CD14-positive monocyte (primary cell): ENCODE results near the gene CD300A. TPM values are rescaled to one million over a fixed set of nuclear protein-coding genes. Genes with fewer than 3 reads are reported as not detected.

Experiments used
- DNase-seq, 3 donors: peaks; one replicate each; pipeline ENCODE4 v3.0.0-alpha.2; 2011 to 2022
- H2AFZ ChIP-seq: 2 replicates; pipeline ENCODE4 v1.6.0; 2012; ENCODE audit warnings: mild to moderate bottlenecking, low read depth, low read length, inconsistent platforms; ENCODE audit not compliant: insufficient read depth, poor library complexity, severe bottlenecking
- H3K27ac ChIP-seq, 2 donors: 1 replicate in 1 of 2; 2 replicates in 1 of 2; pipeline ENCODE4 v1.5.1; 2012 to 2013; ENCODE audit warnings: low read length in 2 of 2, control low read depth in 1 of 2, inconsistent platforms in 1 of 2, low read depth in 1 of 2, mild to moderate bottlenecking in 1 of 2
- H3K27me3 ChIP-seq, 2 donors: one replicate each; pipeline versions ENCODE4 v1.6.0 to v1.6.1; 2011 to 2013; ENCODE audit warnings: low read length in 2 of 2; ENCODE audit not compliant: control insufficient read depth in 2 of 2, insufficient read depth in 2 of 2
- H3K36me3 ChIP-seq, 2 donors: replicated peaks in 1 of 2; 1 replicate in 1 of 2; 2 replicates in 1 of 2; pipeline versions ENCODE4 v1.5.1 to v1.6.1; 2012 to 2013; ENCODE audit warnings: low read length in 2 of 2, control low read depth in 1 of 2, inconsistent platforms in 1 of 2, mild to moderate bottlenecking in 1 of 2; ENCODE audit not compliant: insufficient read depth in 2 of 2, control insufficient read depth in 1 of 2
- H3K4me1 ChIP-seq, 2 donors: 1 replicate in 1 of 2; 2 replicates in 1 of 2; pipeline versions ENCODE4 v1.5.1 to v1.6.1; 2012 to 2013; ENCODE audit warnings: low read length in 2 of 2, control low read depth in 1 of 2, inconsistent platforms in 1 of 2, mild to moderate bottlenecking in 1 of 2, moderate library complexity in 1 of 2; ENCODE audit not compliant: insufficient read depth in 2 of 2, control insufficient read depth in 1 of 2
- H3K4me2 ChIP-seq: replicated peaks from 2 replicates; pipeline ENCODE3; 2012; ENCODE audit warnings: low read length, moderate library complexity, mild to moderate bottlenecking; ENCODE audit not compliant: poor library complexity, severe bottlenecking; ENCODE audit errors: extremely low read depth
- H3K4me3 ChIP-seq, 3 experiments: fragments of 200-600 bp in 1 of 3; sonication (generic) in 1 of 3; replicated peaks in 1 of 3; 1 replicate in 2 of 3; 2 replicates in 1 of 3; pipeline ENCODE4 v1.5.1; 2011 to 2013; ENCODE audit warnings: low read length in 3 of 3, mild to moderate bottlenecking in 3 of 3, control low read depth in 2 of 3, low read depth in 2 of 3, inconsistent platforms in 1 of 3, moderate library complexity in 1 of 3
- H3K79me2 ChIP-seq: 2 replicates; pipeline ENCODE4 v1.6.0; 2012; ENCODE audit warnings: mild to moderate bottlenecking, control low read depth, inconsistent platforms, low read length, moderate library complexity; ENCODE audit not compliant: insufficient read depth
- H3K9ac ChIP-seq: 2 replicates; pipeline ENCODE4 v1.6.0; 2017; ENCODE audit warnings: low read length, mild to moderate bottlenecking; ENCODE audit not compliant: insufficient read depth, poor library complexity, severe bottlenecking
- H3K9me3 ChIP-seq, 2 donors: replicated peaks in 1 of 2; 1 replicate in 1 of 2; 2 replicates in 1 of 2; pipeline versions ENCODE4 v1.5.1 to v1.6.1; 2012 to 2013; ENCODE audit warnings: low read length in 2 of 2, control low read depth in 1 of 2; ENCODE audit not compliant: control insufficient read depth in 1 of 2, insufficient read depth in 1 of 2
- H4K20me1 ChIP-seq: 2 replicates; pipeline ENCODE4 v1.6.0; 2012; ENCODE audit warnings: mild to moderate bottlenecking, low read length, control low read depth, moderate library complexity; ENCODE audit not compliant: insufficient read depth
- H3K27ac Mint-ChIP-seq, 7 donors: one replicate each; pipeline ENCODE4 v1.8.0; 2020; ENCODE audit warnings: mild to moderate bottlenecking in 7 of 7, mixed read lengths in 7 of 7, moderate library complexity in 6 of 7, inconsistent platforms in 2 of 7
- H3K27me3 Mint-ChIP-seq, 3 donors: one replicate each; pipeline ENCODE4 v1.8.0; 2021 to 2022; ENCODE audit warnings: low read depth in 3 of 3, mild to moderate bottlenecking in 3 of 3, mixed read lengths in 3 of 3, moderate library complexity in 3 of 3, inconsistent platforms in 1 of 3
- H3K36me3 Mint-ChIP-seq, 2 donors: one replicate each; pipeline ENCODE4 v1.8.0; 2020; ENCODE audit warnings: mixed read lengths in 2 of 2, inconsistent platforms in 1 of 2, mild to moderate bottlenecking in 1 of 2
- H3K4me1 Mint-ChIP-seq: one replicate; pipeline ENCODE4 v1.8.0; 2020; ENCODE audit warnings: mild to moderate bottlenecking, mixed read lengths
- H3K4me3 Mint-ChIP-seq, 2 donors: one replicate each; pipeline ENCODE4 v1.8.0; 2020; ENCODE audit warnings: mild to moderate bottlenecking in 2 of 2, mixed read lengths in 2 of 2, moderate library complexity in 1 of 2
- H3K9me3 Mint-ChIP-seq, 7 donors: one replicate each; pipeline ENCODE4 v1.8.0; 2020 to 2022; ENCODE audit warnings: mixed read lengths in 7 of 7, mild to moderate bottlenecking in 6 of 7, moderate library complexity in 6 of 7, inconsistent platforms in 2 of 7
- WGBS: methylation state at CpG from one replicate; pipeline ENCODE4 v1.1.5; 2013; ENCODE audit warnings: missing lambda C conversion rate; ENCODE audit not compliant: insufficient coverage; 5-methylcytosine and 5-hydroxymethylcytosine counted together
- intact Hi-C, 2 donors: fragments of 100-400 bp; cut with micrococcal nuclease; formaldehyde crosslinking; loops; one replicate each; pipeline versions ENCODE4 v1.15.0 to v1.15.1; 2023
- polyA plus RNA-seq, 3 donors: library from polyadenylated mRNA; depleted of rRNA in 1 of 3; unstranded in 2 of 3; stranded (reverse) in 1 of 3; fragments of 300-500 nt in 2 of 3; fragments of >200 nt in 1 of 3; fragmentation: Illumina TruSeq in 2 of 3; gene quantifications; 1 replicate in 2 of 3; 2 replicates in 1 of 3; pipeline ENCODE4 v1.2.3, GENCODE V29; 2012 to 2021
- TF ChIP-seq, protein P1 (sequence below): fragments of 200-600 bp; IDR thresholded peaks from one replicate; pipeline ENCODE4 v1.8.0; 2022; ENCODE audit warnings: antibody characterized with exemption, mild to moderate bottlenecking

The CD300A gene
- polyA plus RNA-seq, 3 donors = 173 to 222 (median 212) TPM

DNA sequence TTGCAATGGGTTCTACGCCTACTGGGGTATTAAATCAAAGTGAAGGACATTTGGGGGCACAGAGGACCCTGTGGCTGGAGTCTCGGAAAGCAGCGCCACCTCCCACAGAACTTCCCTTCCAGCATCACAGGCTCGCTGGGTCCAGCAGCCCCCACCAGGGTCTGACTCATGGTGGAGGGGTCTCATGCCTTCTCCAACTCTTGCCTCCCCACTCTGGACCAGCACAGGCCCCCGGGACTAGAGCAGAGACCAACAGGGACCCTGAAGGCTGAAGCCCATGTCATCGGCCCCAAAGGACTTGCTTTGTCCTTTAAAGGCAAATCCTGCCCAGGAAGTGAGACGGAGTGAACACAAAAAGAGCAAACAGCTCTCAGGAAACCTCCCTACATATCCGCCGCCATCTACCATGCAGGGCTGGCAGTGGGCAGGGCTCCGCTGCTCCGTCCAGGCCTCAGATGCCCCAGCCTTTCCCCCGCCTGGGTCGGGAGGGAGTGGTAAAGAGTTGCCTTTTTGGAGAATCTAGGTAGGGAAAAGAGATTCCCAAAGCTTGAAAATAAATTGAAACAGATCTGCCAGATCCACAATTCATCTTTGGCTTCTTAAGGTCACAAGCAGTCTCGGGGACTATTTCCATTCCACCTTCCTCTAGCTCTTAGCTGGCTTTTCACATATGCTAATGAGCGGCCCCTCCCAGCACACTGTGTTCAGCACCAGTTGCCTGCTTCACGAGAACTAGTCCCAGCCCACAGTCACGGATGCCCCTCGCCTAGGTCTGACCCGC, 36.6 kb upstream of the CD300A start:
- Histone ChIP-seq H3K4me1 (peaks cover 21 to 22% of the 10 kb centered on the region in 2 donors), H3K36me3 (no peaks in the 10 kb centered on the region), H3K9me3 (peaks cover 0 to 16% of the 10 kb centered on the region in 2 donors), H3K27ac (no peak overlapping the region), H2AFZ (peak overlapping the region; percentile 59), H4K20me1 (no peaks in the 10 kb centered on the region), H3K9ac (no peak overlapping the region), H3K4me2 (peak overlapping the region; percentile 79), H3K79me2 (no peaks in the 10 kb centered on the region), H3K27me3 (peaks cover 34 to 64% of the 10 kb centered on the region in 2 donors), H3K4me3 (peak overlapping the region in 1 of 3 experiments; percentile 70)
- intact Hi-C loops = no loop called here
- Mint-ChIP-seq H3K27ac (peak overlapping the region in 2 of 7 donors; percentile 23 to 26), H3K36me3 (peaks cover 5 to 8% of the 10 kb centered on the region in 2 donors), H3K4me3 (peak overlapping the region in 1 of 2 donors; percentile 91), H3K4me1 (peaks cover 18% of the 10 kb centered on the region), H3K27me3 (peaks cover 70 to 84% (median 74%) of the 10 kb centered on the region in 3 donors), H3K9me3 (peaks cover 0 to 23% (median 13%) of the 10 kb centered on the region in 7 donors)
- peak in 2 of 3 donors; percentile 16 to 48 for DNase-seq
- TF ChIP-seq, protein P1, sequence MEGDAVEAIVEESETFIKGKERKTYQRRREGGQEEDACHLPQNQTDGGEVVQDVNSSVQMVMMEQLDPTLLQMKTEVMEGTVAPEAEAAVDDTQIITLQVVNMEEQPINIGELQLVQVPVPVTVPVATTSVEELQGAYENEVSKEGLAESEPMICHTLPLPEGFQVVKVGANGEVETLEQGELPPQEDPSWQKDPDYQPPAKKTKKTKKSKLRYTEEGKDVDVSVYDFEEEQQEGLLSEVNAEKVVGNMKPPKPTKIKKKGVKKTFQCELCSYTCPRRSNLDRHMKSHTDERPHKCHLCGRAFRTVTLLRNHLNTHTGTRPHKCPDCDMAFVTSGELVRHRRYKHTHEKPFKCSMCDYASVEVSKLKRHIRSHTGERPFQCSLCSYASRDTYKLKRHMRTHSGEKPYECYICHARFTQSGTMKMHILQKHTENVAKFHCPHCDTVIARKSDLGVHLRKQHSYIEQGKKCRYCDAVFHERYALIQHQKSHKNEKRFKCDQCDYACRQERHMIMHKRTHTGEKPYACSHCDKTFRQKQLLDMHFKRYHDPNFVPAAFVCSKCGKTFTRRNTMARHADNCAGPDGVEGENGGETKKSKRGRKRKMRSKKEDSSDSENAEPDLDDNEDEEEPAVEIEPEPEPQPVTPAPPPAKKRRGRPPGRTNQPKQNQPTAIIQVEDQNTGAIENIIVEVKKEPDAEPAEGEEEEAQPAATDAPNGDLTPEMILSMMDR = no peak
- 54% methylated on average over 9 of the region's 19 CpGs for WGBS

DNA sequence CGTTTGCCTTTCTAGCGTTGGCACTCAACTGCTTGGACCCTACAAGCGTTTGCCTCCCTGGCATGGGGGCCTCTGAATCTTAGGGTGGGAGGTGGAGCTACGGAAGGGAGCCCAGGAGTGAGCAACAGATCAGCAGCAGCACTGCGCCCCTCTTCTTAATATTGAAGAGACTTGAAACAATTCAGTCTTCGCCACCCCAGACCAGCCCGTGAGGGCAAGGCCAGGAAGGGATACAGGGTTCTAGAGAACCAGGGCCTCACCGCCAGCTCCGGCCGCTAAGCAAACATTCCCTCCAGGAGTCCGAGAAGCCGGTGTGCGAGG, 36.1 kb upstream of the CD300A start:
- H3K4me2 ChIP-seq = peak overlapping the region; percentile 79
- no peaks in the 10 kb centered on the region for H4K20me1 ChIP-seq
- intact Hi-C loops = no loop called here
- H3K9me3 ChIP-seq = peaks cover 0 to 16% of the 10 kb centered on the region in 2 donors
- Mint-ChIP-seq H3K27me3 (peaks cover 73 to 86% (median 73%) of the 10 kb centered on the region in 3 donors), H3K9me3 (peaks cover 0 to 23% (median 13%) of the 10 kb centered on the region in 7 donors), H3K4me3 (peak overlapping the region; percentile 62 to 91), H3K36me3 (peaks cover 5 to 8% of the 10 kb centered on the region in 2 donors), H3K4me1 (peaks cover 18% of the 10 kb centered on the region), H3K27ac (peak overlapping the region in 2 of 7 donors; percentile 23 to 26)
- no peaks in the 10 kb centered on the region for H3K36me3 ChIP-seq
- TF ChIP-seq, protein P1 = no peak
- DNase-seq = no peak
- no peaks in the 10 kb centered on the region for H3K79me2 ChIP-seq
- peaks cover 34 to 68% of the 10 kb centered on the region in 2 donors for H3K27me3 ChIP-seq
- H3K9ac ChIP-seq = peak overlapping the region; percentile 54
- 12% methylated on average over 13 of the region's 13 CpGs for WGBS
- peak overlapping the region in 1 of 3 experiments; percentile 70 for H3K4me3 ChIP-seq
- peak overlapping the region; percentile 59 for H2AFZ ChIP-seq
- H3K27ac ChIP-seq = no peak overlapping the region
- peaks cover 21 to 22% of the 10 kb centered on the region in 2 donors for H3K4me1 ChIP-seq
